NCI-H82 treated with DMSO at 0.1 percent for 48 hours (cell line): ENCODE results near the gene NELL1.

Source experiments
- DNase-seq: peaks from one replicate; lab custom pipeline; 2025; ENCODE audit not compliant: unreplicated experiment; lab: John Stamatoyannopoulos, UW

NELL1 gene

DNA sequence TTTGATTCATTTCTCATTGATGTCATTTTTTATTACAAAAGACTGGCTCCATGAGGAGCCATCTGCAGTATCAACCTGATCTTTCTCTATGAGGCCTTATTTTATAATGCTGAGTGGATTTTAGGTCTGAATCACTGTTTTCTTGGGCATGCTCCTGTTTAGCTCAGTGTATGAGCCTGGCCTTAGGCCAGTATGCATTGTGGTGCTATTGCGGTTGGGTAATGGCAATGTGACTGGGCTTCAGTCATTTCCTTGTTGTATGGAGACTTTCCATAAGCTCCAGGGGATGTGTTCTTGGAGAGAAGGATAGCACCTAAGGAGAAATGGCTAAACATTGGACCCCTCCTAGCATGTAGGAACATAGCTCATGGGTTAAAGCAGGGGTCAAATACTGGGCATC is 293.2 kb downstream of the NELL1 start:
- DNase-seq, result no peak

DNA sequence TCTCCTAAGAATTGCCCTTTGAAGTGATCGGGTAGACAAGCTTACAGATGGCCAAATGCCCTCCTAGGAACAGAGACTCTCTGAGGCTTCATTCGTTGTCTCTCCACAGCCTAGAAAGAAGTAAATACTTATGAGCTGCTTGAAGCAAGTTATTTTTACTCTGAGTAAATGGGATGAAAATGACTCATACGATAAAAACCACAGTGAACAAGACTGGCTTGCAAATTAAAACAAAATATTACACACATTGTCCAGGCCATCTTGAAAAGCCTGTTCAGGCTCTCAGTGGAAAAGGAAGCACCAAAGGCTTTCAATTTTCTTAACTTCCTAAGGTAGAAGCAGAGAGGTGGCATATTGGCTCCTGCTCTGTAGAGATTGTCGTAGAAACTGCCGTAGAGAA is 294.2 kb downstream of the NELL1 start:
- DNase-seq, result no peak

DNA sequence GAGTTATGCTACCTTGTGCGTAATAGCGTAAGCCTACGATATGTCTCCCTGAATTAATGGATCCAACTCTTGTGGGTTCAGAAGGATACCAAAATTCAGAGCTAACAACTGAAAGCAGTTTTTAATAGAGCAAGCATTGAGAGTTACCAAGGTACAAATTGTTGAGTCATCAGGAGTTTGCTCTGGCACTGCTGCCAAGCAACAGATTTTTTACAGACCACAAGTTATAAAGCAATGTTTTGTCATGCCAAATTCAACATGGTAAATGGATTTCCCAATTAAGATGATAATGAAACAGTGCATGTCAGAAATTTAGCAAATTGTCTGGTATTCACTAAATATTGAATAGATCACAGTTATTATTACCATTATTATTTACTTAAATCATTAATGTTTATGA is 295.6 kb downstream of the NELL1 start:
- no peak for DNase-seq

DNA sequence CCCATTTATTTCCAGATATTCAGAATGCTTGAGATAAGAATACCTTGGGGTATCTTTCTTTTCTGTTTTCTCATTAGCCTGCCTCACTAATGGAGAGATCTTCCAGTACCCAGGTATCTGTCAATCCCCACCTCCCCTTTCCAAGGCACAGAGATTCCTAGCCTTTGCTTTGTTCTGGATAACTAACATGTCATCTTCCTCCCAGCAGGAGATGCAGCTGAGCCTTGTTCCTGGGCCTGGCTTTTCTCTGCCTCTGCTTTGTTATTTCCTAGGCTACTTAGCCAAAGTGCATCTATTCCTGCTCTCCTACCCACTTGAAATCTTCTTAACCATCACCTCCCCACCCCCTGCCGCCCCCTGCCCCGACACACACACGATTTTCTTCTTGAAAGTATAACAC is 297.1 kb downstream of the NELL1 start:
- no peak for DNase-seq

DNA sequence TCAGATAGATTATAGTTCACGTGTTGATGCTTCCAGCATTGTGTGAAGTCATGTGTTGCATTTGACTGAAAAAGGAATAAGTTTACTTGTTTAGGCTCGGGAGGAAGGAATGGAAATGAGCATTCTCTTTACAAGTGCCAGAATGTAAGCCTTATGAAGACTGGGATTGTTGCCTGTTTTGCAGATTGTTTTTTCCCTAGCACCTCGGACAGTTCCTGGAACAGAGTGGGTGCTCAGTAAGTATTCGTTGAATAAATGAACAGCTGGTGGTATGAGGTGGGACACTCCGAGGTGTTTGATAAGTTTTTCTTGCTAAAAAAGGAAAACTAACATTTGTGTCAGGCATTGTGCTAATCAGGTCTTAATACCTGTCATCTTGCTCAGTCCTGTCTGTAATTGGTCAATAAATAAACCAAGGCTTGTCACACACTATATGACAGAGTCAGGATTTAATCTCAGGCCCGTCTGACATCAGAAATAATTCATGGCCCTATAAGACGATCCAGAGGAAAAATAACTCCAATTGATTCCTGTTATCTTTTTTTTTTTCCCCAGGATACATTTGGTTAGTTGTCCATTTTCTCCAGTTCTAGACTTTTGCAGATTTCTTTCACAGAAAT is 304.7 kb downstream of the NELL1 start:
- no peak for DNase-seq

DNA sequence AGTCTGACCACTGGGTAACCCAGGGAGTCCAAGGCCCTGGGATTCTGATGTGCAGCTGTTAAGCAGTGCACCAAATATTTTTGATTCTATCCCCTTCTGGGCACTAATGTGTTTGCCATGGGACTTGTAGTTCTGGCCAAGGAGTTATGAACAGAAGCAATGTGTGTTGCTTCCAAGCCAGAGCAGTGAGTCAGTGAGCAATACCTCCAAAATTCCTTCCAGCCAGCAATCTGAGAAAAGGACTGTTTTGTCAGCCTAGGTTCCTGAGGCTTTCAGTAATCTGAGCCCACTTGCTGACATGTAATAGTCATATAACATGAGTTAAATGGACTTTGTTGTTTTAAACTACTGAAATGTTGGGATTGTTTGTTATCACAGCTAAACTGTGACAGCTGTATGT is 311.4 kb downstream of the NELL1 start:
- no peak for DNase-seq

DNA sequence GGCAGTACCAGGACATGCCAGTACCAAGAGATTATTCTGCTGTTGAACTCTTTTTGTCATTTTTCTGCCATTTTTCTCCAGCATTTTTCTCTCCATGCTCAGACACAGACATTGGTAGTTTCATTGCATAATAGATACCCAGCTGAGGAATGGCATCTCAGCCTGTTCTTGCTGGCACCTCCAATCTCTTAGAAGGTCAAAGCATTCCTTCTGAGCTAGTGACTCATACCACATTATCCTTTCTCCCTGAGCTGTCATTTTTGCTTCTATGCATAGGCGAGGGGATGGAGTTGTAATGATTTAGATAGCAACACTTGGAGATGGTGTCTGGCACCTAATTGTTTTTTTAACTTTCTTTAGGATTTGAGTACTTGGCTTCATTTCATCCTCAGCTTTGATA is 321.1 kb downstream of the NELL1 start:
- DNase-seq, result no peak

DNA sequence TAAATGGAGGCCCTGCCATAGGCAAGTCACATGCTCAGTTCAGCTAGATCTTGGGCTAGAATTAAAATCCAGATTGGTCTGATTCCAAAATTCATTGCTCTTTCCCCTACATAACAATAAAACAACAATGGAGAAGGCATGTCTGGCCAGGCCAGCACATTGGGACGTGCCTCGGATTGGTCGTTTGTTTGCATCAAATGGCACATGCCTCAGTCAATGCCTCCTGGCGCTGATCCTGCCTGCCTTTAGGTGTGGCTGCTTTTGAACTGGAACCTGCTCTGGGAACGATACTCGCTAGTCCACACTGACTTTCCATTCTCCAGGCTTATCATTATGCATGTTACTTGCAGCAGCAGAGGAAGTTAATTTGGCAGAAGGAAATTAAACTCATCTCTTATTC is 322.1 kb downstream of the NELL1 start:
- no peak for DNase-seq

DNA sequence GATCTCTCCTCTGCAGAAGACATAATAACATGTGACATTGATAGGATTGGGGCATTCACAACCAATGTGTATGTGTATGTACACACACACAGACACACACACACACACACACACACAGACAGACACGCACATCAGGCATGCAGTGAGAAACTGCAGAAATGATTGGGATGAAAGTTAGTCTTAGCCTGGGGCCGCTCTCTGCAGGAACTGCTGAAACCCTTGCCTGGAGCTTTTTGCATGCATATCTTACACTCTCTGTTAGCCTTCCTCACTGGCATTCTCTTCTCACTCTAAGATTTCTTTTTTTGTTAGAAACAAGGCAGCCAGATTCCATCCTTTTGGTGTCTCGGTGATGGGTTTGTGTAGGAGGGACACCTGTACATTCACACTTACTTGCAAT is 337.9 kb downstream of the NELL1 start:
- DNase-seq, result no peak

DNA sequence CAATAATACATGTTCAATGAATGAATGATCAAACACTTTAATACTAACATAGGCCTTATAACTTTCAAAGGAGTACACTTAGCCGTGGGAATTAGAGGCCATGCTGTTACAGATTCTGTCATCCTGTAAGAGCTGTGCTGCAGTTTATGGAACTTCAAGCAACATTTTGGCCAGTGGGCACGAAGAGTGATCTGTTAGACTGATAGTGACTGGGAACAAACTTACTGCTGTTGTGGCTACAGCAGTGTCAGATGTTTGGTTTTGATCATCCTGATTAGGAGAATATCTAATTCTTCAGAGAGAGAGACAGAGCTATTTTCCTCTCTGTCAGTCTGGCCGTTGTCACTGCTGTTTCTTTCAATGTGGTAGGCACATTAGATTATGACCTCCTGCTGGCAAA is 348.9 kb downstream of the NELL1 start:
- DNase-seq, result no peak

DNA sequence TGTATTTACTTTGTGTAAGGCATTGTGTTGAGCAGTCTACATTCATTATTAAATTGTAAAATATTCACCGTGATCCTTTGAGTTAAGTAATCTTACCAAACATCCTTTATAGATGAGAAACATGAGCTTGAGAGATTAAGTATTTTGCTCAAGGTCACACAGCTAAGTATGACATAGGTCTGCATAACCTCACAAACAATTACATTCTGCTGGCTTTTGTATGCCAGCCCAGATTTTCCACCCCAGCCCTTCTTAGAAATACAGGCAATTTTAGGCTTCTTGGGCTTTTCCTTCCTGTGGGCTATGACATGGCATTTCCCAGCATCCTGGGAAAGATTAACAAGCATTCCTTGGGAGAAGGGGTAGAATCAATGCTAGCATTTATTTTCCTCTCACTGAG is 357.3 kb downstream of the NELL1 start:
- DNase-seq, result no peak

DNA sequence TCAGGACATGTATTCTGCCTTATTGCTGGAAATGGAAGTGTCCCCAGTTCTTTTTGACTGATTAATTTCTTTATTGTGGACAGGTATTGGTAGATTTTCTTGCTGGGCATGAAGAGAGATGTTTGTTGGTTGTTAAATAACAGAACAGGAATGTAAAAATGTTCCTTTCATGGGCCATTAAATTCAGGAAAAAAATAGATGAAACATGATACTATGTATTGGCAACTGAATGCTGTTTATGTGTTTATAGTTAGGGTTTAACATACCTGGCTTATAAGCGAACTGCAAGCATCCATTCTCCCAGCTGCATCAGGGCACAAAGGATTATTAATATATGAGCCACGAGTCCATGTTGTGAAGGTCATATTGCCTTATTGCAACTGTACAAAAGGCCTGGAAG is 368.5 kb downstream of the NELL1 start:
- DNase-seq, result no peak

DNA sequence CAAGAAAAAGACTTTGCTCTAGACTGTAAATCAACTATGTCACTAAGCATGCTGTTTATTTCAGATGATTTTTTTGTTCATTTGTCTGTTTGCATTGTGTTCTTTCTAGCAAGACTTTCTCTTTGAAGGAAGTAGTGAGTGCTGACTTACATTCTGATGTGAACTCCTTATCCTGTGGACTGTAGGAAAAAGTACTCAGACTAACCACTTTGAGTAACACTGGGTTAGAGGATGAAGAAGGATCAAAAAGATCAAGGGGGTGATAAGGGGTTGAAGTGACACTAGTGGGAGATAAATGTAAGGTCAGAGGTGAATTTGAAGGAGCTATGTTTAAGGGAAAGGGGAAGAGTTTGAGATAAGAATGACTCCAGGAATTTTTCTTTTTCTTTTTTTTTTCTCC is 369.4 kb downstream of the NELL1 start:
- DNase-seq, result no peak

DNA sequence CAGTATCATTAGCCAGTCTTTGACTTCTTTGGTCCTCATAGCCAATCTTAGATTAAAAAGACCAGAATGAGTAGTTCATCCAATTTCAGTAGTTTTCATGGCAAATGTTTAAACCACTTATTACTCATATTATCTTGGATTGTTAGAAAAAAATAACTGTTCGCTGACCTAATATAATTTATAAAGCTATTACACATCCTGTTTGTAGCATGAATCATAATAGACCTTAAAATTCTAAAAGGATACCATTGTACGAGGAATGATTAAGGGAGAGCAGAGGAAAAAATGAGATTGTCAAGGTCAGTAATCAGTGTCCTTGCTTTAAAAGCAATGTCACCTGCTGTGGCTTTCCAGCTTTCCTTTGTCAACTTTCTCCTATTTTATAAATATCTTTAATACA is 371.2 kb downstream of the NELL1 start:
- DNase-seq, result no peak

DNA sequence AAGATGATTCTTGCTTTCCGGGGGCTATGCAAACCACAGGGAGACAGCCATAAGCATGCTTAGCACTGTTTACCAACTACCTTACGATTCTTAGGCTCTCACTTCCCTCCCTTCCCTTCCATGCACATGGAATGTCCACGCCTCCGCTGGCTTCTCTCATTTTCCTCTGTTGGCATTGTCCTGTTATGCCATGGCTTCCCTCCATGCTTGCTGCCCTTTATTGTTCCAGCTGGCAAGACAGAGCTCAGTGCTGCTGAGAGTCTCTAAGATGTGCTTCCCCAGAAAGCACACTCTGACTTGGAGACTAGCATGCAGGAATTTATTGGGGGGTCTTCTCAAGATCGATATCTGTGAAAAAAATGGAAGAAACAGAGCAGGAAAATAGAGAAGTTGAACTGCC is 379.2 kb downstream of the NELL1 start:
- DNase-seq, result no peak

DNA sequence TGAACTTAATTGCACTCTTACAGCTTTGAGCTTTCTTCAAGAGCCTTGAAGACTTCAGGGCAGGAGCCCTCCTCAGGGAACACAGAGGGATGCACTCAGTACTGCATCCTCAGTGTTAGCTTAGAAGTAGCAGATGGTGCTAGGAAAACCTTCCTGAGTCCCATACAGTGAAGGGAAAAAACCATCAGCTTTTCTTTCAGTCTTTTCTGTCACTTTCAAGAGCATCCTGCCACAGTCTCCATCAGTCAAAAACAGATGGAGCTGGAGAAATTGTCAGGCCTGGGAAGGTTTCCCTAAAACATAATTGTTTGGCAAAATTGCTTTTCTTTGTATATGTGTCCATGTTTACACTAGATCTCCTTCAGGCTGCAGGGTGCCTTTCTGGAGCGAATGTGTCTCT is 384.1 kb downstream of the NELL1 start:
- no peak for DNase-seq

DNA sequence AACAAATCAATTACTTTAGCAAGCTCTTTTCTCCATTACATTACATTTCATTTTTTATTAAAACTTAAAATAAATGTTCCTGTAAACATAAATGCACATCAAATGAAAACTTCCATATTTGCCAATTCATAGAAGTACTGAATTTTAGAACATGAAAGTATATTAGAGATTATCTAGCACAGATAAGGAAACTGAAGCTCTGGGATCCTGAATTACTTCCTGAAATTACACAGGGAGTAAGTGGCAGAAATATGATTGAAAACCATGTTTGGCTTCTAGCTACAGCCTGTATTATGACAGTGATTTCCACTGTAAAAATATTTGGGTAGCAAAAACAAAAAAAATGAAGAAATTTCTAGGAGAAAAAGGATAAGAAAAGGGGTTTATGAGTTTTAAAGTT is 387.3 kb downstream of the NELL1 start:
- no peak for DNase-seq

DNA sequence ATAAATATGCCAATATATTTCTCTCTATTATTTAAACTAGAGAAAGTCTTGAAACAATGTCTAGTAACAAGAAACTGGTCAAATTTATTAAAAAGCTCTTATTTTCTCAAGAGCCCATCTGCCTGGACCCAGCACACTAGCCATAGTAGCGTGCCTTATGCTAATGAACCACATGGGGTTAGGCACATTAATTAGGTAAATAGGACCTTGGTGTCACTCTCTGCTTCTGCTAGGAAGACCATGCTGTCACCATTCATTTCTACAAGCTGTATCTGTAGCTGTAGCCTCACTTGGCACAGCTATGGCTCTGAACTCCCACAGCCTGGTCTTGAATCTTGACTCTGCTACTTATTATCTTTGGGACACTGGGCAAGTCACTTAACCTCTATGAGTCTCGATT is 390.5 kb downstream of the NELL1 start:
- no peak for DNase-seq

DNA sequence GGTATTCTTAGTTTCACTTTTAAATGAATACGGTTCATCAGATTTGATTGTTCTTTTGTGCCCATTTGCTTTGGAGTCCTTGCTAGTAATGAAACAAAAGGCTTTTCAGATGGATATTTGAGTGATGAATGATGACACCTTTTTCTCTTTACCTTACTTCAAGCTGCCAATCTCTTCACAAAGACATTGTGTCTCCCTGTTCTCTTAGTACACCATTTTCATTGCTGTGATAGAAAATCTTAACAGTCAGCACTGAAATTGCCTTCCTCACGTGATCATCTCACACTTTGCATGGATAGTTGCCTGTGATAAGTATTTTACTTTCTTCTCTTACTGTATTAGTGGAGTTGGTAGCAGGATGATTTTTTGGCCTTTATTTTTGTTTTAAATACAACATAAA is 396.6 kb downstream of the NELL1 start:
- DNase-seq, result no peak

DNA sequence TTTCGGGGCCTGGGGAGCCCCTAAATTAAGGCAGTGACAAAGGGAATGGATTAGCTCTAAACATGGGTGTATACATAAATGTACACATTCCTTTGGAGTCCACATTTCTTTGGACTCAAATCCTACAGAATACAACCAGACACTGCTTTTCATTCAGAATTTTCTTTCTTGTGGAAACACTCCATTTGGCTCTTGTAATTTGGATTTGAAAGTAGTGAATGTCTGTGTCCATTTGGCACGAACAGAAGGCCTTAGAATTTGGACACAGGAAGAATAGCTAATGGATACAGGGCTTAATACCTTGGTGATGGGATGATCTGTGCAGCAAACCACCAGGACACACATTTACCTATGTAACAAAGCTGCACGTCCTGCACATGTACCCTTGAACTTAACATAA is 399.5 kb downstream of the NELL1 start:
- no peak for DNase-seq

DNA sequence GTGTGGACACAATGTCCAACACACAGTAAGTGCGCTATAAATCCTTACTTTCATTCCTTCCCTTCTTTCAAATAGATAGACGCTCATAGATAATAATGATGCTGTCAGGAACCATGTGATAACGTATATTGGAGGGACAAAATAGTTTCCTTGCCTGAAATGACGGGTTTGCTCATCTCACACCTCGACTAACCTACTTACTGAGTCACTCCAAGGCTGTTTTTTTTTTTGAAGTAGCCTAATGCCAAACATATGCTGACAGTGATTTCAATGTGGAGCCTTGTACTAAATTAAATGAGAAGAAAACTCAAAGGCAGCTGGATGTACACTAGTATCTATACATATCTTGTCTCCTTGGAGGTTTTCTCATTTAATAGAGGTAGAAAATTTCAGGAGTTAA is 400.5 kb downstream of the NELL1 start:
- DNase-seq, result no peak

DNA sequence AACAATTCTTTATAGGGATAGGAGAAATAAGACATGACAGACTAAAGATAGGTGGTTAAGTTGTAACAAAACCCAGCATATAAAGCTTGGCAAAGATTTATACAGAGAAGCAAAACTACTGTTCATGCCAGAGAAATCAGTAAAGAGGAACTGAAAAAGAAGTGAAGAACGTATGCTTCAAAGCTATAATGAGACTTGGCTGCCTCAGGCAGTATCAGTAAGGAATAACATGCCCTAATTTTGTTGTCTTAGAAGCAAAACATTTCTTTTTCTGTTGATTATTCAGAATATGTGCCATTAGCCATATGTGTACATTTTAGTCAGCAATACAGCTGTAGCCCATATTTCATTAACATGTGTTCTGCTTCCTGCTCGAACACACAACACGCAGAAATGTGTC is 403.2 kb downstream of the NELL1 start:
- DNase-seq, result no peak

DNA sequence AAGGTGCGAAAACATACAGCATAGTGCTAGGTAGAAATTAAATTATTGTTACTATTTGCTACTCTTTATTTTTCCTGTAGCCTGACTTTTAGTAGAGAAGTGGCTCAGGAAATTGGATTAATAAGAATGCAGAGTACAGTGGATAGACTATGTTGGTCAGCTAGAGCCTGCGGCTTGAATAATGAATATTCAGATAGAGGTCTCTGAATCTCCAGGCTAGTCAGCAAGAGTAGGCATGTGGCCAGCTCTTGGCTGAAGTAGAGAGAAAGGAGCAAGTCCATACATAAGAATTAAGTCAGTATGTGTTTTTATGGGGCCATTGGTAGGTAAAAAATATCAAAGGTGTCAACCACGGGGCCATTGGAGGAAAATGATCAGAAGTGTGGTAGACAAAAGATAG is 413.5 kb downstream of the NELL1 start:
- DNase-seq, result no peak

DNA sequence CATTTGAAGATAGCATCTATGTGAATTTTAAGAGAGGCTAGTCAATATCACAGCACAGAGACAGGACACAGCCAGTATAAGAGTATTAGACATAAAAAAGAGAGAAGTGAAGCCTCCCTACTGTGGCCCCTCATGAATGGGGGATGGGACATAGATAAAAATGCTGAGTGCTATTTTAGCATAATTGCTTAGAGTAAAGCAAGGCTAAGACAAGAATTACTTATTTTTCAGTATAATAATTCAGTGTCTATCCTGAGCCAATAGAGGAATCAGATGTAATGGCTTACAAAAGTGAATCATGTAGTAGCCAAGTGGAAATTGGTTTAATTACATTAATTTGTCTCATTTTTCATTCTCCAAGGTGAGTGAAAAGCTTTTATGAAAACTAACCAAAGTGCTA is 419.5 kb downstream of the NELL1 start:
- DNase-seq, result no peak
